A549 (cell line): ENCODE results near the gene SETDB1. TPM values are rescaled to one million over a fixed set of nuclear protein-coding genes. Genes with fewer than 3 reads are reported as not detected.

ENCODE experiments used
- ATAC-seq, 2 experiments: fragments of 200-7000 bp in 1 of 2; fragments of >200 bp in 1 of 2; cut with Nextera tagmentation in 1 of 2; cut with Tn5 transposase in 1 of 2; 3 replicates each; pipeline versions ENCODE4 v1.8.0 to v1.9.1; 2018 to 2020; ENCODE audit warnings: mild to moderate bottlenecking in 1 of 2, moderate library complexity in 1 of 2
- CTCF ChIA-PET: fragments of 300-600 bp; sonication (Branson Sonifier 250); formaldehyde crosslinking; extraction: SDS; loops from one replicate; lab custom pipeline; 2021; ENCODE audit warnings: antibody characterized with exemption, inconsistent platforms; lab: Yijun Ruan, JAX
- POLR2A ChIA-PET: fragments of 350-600 bp; formaldehyde crosslinking; extraction: SDS; loops from one replicate; lab custom pipeline; 2021; ENCODE audit warnings: antibody characterized with exemption, inconsistent platforms; lab: Yijun Ruan, JAX
- DNase-seq, 2 experiments: peaks; one replicate each; pipeline versions ENCODE4 v3.0.0 to v3.0.0-alpha.2; 2011 to 2016; ENCODE audit warnings: low read depth in 1 of 2, low spot score in 1 of 2
- FAIRE-seq: peaks from 2 replicates; lab custom pipeline; 2011; peaks lifted over from hg19 to GRCh38; lab: Jason Lieb, UNC
- H3K27ac ChIP-seq, 2 experiments: fragments of >200 bp; sonication (Bioruptor Twin); formaldehyde crosslinking; 3 replicates each; pipeline ENCODE4 v1.5.1; 2016 to 2017
- H3K4me1 ChIP-seq: fragments of >200 bp; sonication (Bioruptor Twin); formaldehyde crosslinking; 3 replicates; pipeline ENCODE4 v1.6.1; 2016
- H3K4me2 ChIP-seq: fragments of >200 bp; sonication (Bioruptor Twin); formaldehyde crosslinking; 3 replicates; pipeline ENCODE4 v1.6.1; 2016
- H3K4me3 ChIP-seq: fragments of >200 bp; sonication (Bioruptor Twin); formaldehyde crosslinking; 3 replicates; pipeline ENCODE4 v1.5.1; 2016
- H3K9me3 ChIP-seq: fragments of >200 bp; sonication (Bioruptor Twin); formaldehyde crosslinking; 3 replicates; pipeline ENCODE4 v1.6.1; 2016
- ATOH8 ChIP-seq: fragments of 250-450 bp; sonication (Bioruptor Pico); IDR thresholded peaks from 2 replicates; pipeline ENCODE4 v1.5.0; 2020; ENCODE audit warnings: low read depth, mild to moderate bottlenecking, moderate library complexity
- BCL3 ChIP-seq: fragments of >200 bp; sonication (Bioruptor Twin); formaldehyde crosslinking; IDR thresholded peaks from 3 replicates; pipeline ENCODE4 v1.6.1; 2016
- BHLHE40 ChIP-seq: IDR thresholded peaks from 2 replicates; pipeline ENCODE4 v1.6.1; 2012; ENCODE audit warnings: low read depth, low read length, inconsistent platforms
- CBX2 ChIP-seq: fragments of 200-600 bp; sonication (generic); IDR thresholded peaks from 2 replicates; pipeline ENCODE4 v1.6.1; 2016; ENCODE audit warnings: low read depth, mild to moderate bottlenecking, borderline replicate concordance
- EHMT2 ChIP-seq: fragments of 200-600 bp; sonication (generic); IDR thresholded peaks from 2 replicates; pipeline ENCODE4 v1.6.1; 2016; ENCODE audit warnings: antibody characterized with exemption, low read depth, mild to moderate bottlenecking, moderate library complexity
- ESRRA ChIP-seq: fragments of 150-350 bp; IDR thresholded peaks from 2 replicates; pipeline ENCODE4 v1.6.1; 2014; ENCODE audit warnings: mild to moderate bottlenecking, low read length, borderline replicate concordance
- FOSB ChIP-seq: fragments of 250-450 bp; sonication (Bioruptor Pico); IDR thresholded peaks from 2 replicates; pipeline ENCODE4 v1.5.0; 2020; ENCODE audit warnings: mild to moderate bottlenecking, moderate library complexity
- FOXS1 ChIP-seq: fragments of 250-450 bp; sonication (Bioruptor Pico); IDR thresholded peaks from 2 replicates; pipeline ENCODE4 v1.5.0; 2020; ENCODE audit warnings: mild to moderate bottlenecking, moderate library complexity
- HES2 ChIP-seq: fragments of >200 bp; sonication (Bioruptor Twin); formaldehyde crosslinking; IDR thresholded peaks from 2 replicates; pipeline ENCODE4 v1.6.1; 2016
- HOXB13 ChIP-seq: fragments of 250-450 bp; sonication (Bioruptor Pico); IDR thresholded peaks from 2 replicates; pipeline ENCODE4 v1.5.0; 2020; ENCODE audit warnings: low read depth, mild to moderate bottlenecking, moderate library complexity
- KDM5A ChIP-seq: fragments of 200-600 bp; sonication (generic); IDR thresholded peaks from 2 replicates; pipeline ENCODE4 v1.6.1; 2016; ENCODE audit warnings: antibody characterized with exemption, mild to moderate bottlenecking
- MYC ChIP-seq: IDR thresholded peaks from 2 replicates; pipeline ENCODE4 v1.6.1; 2012; ENCODE audit warnings: mild to moderate bottlenecking, inconsistent platforms, low read length, improper control_type of control experiment, borderline replicate concordance
- NFE2L2 ChIP-seq: fragments of 150-350 bp; conservative IDR thresholded peaks from 2 replicates; pipeline ENCODE4 v1.6.1; 2014; ENCODE audit warnings: low read length
- PHF8 ChIP-seq: fragments of 200-600 bp; sonication (generic); IDR thresholded peaks from 2 replicates; pipeline ENCODE4 v1.6.1; 2016; ENCODE audit warnings: low read depth, mild to moderate bottlenecking, antibody characterized with exemption, moderate library complexity, borderline replicate concordance
- RARB ChIP-seq: fragments of 250-450 bp; sonication (Bioruptor Pico); IDR thresholded peaks from 2 replicates; pipeline ENCODE4 v1.8.0; 2021; ENCODE audit warnings: mild to moderate bottlenecking, moderate library complexity
- SMC3 ChIP-seq: fragments of >200 bp; sonication (Bioruptor Twin); formaldehyde crosslinking; IDR thresholded peaks from 3 replicates; pipeline ENCODE4 v1.6.1; 2018; ENCODE audit warnings: inconsistent platforms
- USF2 ChIP-seq: fragments of 450-650 bp; IDR thresholded peaks from 2 replicates; pipeline ENCODE4 v1.6.1; 2014; ENCODE audit warnings: antibody characterized with exemption
- ZFP36 ChIP-seq: fragments of 450-650 bp; IDR thresholded peaks from 2 replicates; pipeline ENCODE4 v1.6.1; 2014; ENCODE audit warnings: borderline replicate concordance; ENCODE audit not compliant: partially characterized antibody
- WGBS: methylation state at CpG from one replicate; pipeline ENCODE4 v1.1.6; 2017; ENCODE audit errors: missing lambda C conversion rate; 5-methylcytosine and 5-hydroxymethylcytosine counted together
- polyA plus RNA-seq, 4 experiments: library from polyadenylated mRNA; depleted of rRNA in 3 of 4; stranded (reverse); fragments of >200 nt; fragmentation: RNase III in 1 of 4; extraction: RNeasy Plus Mini Kit Qiagen cat#74134 plus additional on column Dnase treatment in 1 of 4; gene quantifications; 2 replicates in 3 of 4; 3 replicates in 1 of 4; pipeline ENCODE4 v1.2.3, GENCODE V29; 2011 to 2017
- TF ChIP-seq, protein P1 (sequence below): fragments of >200 bp; sonication (Bioruptor Twin); formaldehyde crosslinking; IDR thresholded peaks from 3 replicates; pipeline ENCODE4 v1.5.1; 2016

SETDB1 gene
- polyA plus RNA-seq, 2 of the 4 experiments (the other 2 are of a cell fraction), result 25.1 to 56.9 TPM

DNA sequence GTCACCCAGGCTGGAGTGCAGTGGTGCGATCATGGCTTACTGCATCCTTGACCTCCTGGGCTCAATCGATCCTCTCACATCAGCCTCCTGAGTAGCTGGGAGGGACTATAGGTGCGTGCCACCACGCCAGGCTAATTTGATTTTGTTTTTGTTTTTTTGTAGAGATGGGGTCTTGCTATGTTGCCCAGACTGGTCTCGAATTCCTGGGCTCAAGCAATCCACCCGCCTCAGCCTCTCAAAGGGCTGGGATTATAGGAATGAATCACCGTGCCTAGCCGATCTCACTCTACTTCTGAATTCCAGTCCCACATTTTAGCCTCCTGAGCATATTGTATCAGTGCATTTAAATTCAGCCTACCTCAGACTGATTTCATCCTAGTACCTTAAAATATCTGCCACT, 37.4 kb upstream of the SETDB1 start:
- CTCF ChIA-PET, result interaction anchor here (0.6 to 5.9 kb wide), 2 partner anchors 34 to 84 kb away, joined by 3 to 31 read pairs; no protein-coding TSS in a partner anchor
- TF ChIP-seq ESRRA (no peak), MYC (no peak), USF2 (no peak), HOXB13 (no peak), SMC3 (no peak)
- TF ChIP-seq, protein P1, sequence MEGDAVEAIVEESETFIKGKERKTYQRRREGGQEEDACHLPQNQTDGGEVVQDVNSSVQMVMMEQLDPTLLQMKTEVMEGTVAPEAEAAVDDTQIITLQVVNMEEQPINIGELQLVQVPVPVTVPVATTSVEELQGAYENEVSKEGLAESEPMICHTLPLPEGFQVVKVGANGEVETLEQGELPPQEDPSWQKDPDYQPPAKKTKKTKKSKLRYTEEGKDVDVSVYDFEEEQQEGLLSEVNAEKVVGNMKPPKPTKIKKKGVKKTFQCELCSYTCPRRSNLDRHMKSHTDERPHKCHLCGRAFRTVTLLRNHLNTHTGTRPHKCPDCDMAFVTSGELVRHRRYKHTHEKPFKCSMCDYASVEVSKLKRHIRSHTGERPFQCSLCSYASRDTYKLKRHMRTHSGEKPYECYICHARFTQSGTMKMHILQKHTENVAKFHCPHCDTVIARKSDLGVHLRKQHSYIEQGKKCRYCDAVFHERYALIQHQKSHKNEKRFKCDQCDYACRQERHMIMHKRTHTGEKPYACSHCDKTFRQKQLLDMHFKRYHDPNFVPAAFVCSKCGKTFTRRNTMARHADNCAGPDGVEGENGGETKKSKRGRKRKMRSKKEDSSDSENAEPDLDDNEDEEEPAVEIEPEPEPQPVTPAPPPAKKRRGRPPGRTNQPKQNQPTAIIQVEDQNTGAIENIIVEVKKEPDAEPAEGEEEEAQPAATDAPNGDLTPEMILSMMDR, result no peak
- DNase-seq, result no peak
- FAIRE-seq, result no peak
- no peak overlapping the region for H3K4me3 ChIP-seq
- POLR2A ChIA-PET, result no interaction called here
- H3K4me1 ChIP-seq, result 0 out of 3 replicates have a peak, but pooled peaks cover 6% of the 10 kb centered on the region
- 70% methylated on average over 8 of the region's 8 CpGs for WGBS
- H3K27ac ChIP-seq, result no peak overlapping the region
- no peak overlapping the region for H3K4me2 ChIP-seq
- no peaks in the 10 kb centered on the region for H3K9me3 ChIP-seq
- no peak for ATAC-seq

DNA sequence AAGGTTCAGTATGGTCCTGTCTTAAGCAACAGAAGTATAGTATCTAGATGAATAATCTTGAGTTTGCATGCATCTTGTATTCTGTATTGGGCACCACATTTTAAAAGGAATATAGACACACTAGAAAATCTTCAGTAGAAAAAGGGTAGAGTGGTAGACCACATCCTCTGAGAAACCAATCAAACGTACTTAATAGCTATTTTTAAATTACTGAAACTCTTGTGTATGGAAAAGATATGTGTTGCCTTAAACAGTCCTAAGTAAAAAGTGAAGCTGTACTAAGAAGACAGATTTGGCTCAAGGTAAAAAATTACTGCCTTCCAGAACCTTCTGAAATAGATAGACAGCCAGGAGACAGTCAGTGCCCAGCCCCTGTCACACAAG, 36.1 kb upstream of the SETDB1 start:
- no peak overlapping the region for H3K27ac ChIP-seq
- TF ChIP-seq NFE2L2 (no peak), MYC (no peak), CBX2 (no peak), PHF8 (no peak), BCL3 (no peak), BHLHE40 (no peak), HOXB13 (no peak), ZFP36 (no peak), USF2 (no peak), FOSB (CRISPR knock-in tag) (no peak), FOXS1 (CRISPR knock-in tag) (no peak), HES2 (no peak)
- TF ChIP-seq, all 56 proteins: peak for 0
- H3K4me3 ChIP-seq, result no peak overlapping the region
- WGBS, result 24% methylated on average over 1 of the region's 1 CpG
- FAIRE-seq (no peak), ATAC-seq (no peak), DNase-seq (no peak)
- H3K4me2 ChIP-seq, result no peak overlapping the region
- POLR2A ChIA-PET, result no interaction called here
- CTCF ChIA-PET, result interaction anchor here (0.8 to 2.4 kb wide), 5 partner anchors 11 to 105 kb away, joined by 3 to 7 read pairs (median 4); no protein-coding TSS in a partner anchor
- no peaks in the 10 kb centered on the region for H3K9me3 ChIP-seq
- H3K4me1 ChIP-seq, result 0 out of 3 replicates have a peak, but pooled peaks cover 6% of the 10 kb centered on the region

GRCh38 chr1:150893336-150893913, 32.7 kb upstream of the SETDB1 start:
- ATAC-seq (no peak), DNase-seq (no peak), FAIRE-seq (no peak)
- Histone ChIP-seq H3K9me3 (no peaks in the 10 kb centered on the region), H3K4me1 (peaks cover 9% of the 10 kb centered on the region), H3K4me3 (no peak overlapping the region), H3K4me2 (no peak overlapping the region), H3K27ac (no peak overlapping the region)
- ChIA-PET CTCF (interaction anchor here (0.6 to 1.7 kb wide), 3 partner anchors 10 to 29 kb away, joined by 3 to 8 read pairs (median 3); no protein-coding TSS in a partner anchor), POLR2A (no interaction called here)
- WGBS, result 70% methylated on average over 3 of the region's 3 CpGs
- TF ChIP-seq KDM5A (no peak), RARB (no peak), ATOH8 (no peak), EHMT2 (no peak)
